ENCODE measurements around the gene SPRED2. TPM values are rescaled to one million over a fixed set of nuclear protein-coding genes. Genes with fewer than 3 reads are reported as not detected.

SPRED2 gene
- total and polyA plus RNA-seq, 2 experiments from 2014 or later = 19.7 to 20.3 TPM

DNA sequence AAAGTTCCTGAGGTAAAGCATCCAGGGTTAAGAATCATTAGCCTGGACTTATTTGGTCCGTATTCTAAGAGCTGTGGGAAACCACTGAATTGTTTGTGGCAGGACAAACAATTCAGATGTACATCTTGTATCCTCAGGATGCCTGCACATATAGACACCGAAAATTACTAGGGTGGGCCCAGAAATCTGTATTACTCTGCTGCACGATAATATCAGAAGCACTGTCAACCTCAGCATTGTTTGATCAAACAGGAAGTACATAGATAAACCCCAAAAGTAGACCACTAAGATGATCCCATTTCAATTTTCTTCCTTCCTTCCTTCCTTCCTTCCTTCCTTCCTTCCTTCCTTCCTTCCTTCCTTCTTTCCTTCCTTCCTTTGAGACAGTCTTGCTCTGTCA is 34.2 kb upstream of the SPRED2 start:
- Histone ChIP-seq H3K9ac (no peak overlapping the region), H3K9me3 (ENCODE audit: low read depth) (no peaks in the 10 kb centered on the region), H3K36me3 (ENCODE audit: low read depth) (no peaks in the 10 kb centered on the region), H3K27ac (no peak overlapping the region), H3K79me2 (ENCODE audit: insufficient read depth) (no peaks in the 10 kb centered on the region), H3F3A (ENCODE audit: insufficient read depth) (peaks cover 19% of the 10 kb centered on the region), H3K9me2 (ENCODE audit: insufficient read depth) (no peaks in the 10 kb centered on the region), H3K4me1 (ENCODE audit: insufficient read depth) (peaks cover 18% of the 10 kb centered on the region), H2AFZ (no peak overlapping the region), H4K20me1 (ENCODE audit: insufficient read depth) (no peaks in the 10 kb centered on the region), H3K27me3 (replicated peaks; ENCODE audit: insufficient read depth) (no peaks in the 10 kb centered on the region), H3K4me2 (ENCODE audit: unreplicated experiment) (no peak overlapping the region), H3K4me3 (no peak overlapping the region)
- WGBS, 2 experiments (ENCODE audit: low coverage in 1 of 2, low lambda C conversion rate in 2 of 2, missing lambda C conversion rate in 2 of 2) = 86 to 95% methylated on average over 3 of the region's 3 CpGs
- in situ Hi-C loops (cut with MboI) = no loop called here
- DNase-seq = no peak
- no peak for TF ChIP-seq EZH2 (IDR thresholded peaks at IDR 0.05; ENCODE audit: insufficient read depth, poor library complexity, severe bottlenecking)
- no peak for TF ChIP-seq EZH2phosphoT487 (IDR thresholded peaks at IDR 0.05; ENCODE audit: insufficient read depth, low read depth)

DNA sequence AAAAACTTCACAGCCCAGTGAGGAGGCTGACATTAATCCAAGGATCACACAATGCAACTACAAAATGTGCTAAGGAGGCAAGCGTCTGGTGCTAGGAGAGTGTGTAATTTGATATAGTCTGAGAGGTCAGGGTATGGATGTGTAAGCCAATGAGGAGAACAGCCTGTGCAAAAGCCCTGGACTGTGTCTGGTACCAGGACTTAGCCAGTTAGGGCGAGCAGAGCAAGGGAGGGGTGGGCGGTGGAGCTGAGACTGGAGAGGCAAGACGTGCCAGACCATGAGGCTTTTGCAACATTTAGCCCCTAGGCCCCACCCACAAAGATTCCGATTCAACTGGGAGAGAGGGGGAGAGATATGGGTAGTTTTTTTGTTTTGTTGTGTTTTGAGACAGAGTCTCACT is 33.5 kb upstream of the SPRED2 start:
- Histone ChIP-seq H3K9me3 (ENCODE audit: low read depth) (no peaks in the 10 kb centered on the region), H3K9ac (no peak overlapping the region), H3K9me2 (ENCODE audit: insufficient read depth) (no peaks in the 10 kb centered on the region), H3K4me2 (ENCODE audit: unreplicated experiment) (no peak overlapping the region), H3K36me3 (ENCODE audit: low read depth) (no peaks in the 10 kb centered on the region), H3K27me3 (replicated peaks; ENCODE audit: insufficient read depth) (no peaks in the 10 kb centered on the region), H3K27ac (no peak overlapping the region), H2AFZ (no peak overlapping the region), H4K20me1 (ENCODE audit: insufficient read depth) (no peaks in the 10 kb centered on the region), H3K4me3 (no peak overlapping the region), H3K79me2 (ENCODE audit: insufficient read depth) (no peaks in the 10 kb centered on the region), H3K4me1 (ENCODE audit: insufficient read depth) (peaks cover 18% of the 10 kb centered on the region), H3F3A (ENCODE audit: insufficient read depth) (peaks cover 19% of the 10 kb centered on the region)
- 83 to 90% methylated on average over 5 of the region's 5 CpGs for WGBS, 2 experiments (ENCODE audit: low coverage in 1 of 2, low lambda C conversion rate in 2 of 2, missing lambda C conversion rate in 2 of 2)
- in situ Hi-C loops (cut with MboI) = no loop called here
- TF ChIP-seq EZH2phosphoT487 (IDR thresholded peaks at IDR 0.05; ENCODE audit: insufficient read depth, low read depth) (no peak), EZH2 (IDR thresholded peaks at IDR 0.05; ENCODE audit: insufficient read depth, poor library complexity, severe bottlenecking) (no peak)
- no peak for DNase-seq

DNA sequence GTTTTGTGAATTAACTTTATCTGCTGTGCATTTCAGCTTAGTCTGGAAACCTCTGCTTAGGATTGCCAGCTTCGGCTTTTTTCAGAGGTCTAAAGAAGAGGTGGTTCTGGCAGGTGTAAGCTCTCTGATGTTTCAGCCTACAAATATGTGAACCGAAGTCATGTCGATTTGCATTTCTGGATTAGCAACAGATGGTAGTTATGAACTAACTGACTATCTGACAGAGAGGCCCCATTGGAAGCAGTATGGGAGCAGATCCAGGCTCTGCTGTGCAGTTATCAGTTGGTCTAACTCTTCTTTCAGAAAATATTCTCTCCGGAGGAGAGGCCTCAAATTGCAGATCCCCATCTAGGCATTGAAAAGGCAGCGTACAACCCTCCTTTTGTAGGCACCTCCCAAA is 32.7 kb upstream of the SPRED2 start:
- no peaks in the 10 kb centered on the region for H3K79me2 ChIP-seq (ENCODE audit: insufficient read depth)
- peak; percentile 27 for DNase-seq

DNA sequence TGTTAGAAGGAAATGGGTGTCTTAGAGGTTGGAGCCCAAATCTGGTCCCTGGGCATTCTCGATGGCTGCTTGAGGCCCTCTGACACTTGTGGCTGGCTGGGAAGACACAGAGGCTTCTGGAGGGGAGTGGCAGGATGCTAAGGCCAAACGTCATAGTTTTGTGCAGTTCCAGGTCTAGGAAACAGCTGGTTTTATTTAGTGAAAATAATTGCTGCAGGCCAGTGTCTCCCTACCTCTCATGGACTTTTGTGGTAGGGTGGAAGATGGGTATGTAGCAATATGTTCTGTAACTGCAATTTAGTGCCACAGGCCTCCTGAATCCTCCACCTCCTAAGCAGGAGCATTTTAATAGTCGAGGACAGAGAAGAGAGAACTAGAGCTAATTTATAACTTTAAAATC is 32.2 kb upstream of the SPRED2 start:
- peak; percentile 84 for DNase-seq
- H3K4me3 ChIP-seq = no peak overlapping the region
- no peaks in the 10 kb centered on the region for H3K79me2 ChIP-seq (ENCODE audit: insufficient read depth)
- no peak overlapping the region for H3K9ac ChIP-seq
- peak overlapping the region; percentile 11 for H3K27ac ChIP-seq
- peaks cover 19% of the 10 kb centered on the region for H3F3A ChIP-seq (ENCODE audit: insufficient read depth)
- H3K4me1 ChIP-seq (ENCODE audit: insufficient read depth) = peaks cover 18% of the 10 kb centered on the region
- H3K36me3 ChIP-seq (ENCODE audit: low read depth) = no peaks in the 10 kb centered on the region
- H3K9me2 ChIP-seq (ENCODE audit: insufficient read depth) = no peaks in the 10 kb centered on the region
- in situ Hi-C loops (cut with MboI) = no loop called here
- H4K20me1 ChIP-seq (ENCODE audit: insufficient read depth) = no peaks in the 10 kb centered on the region
- TF ChIP-seq EZH2phosphoT487 (IDR thresholded peaks at IDR 0.05; ENCODE audit: insufficient read depth, low read depth) (no peak), EZH2 (IDR thresholded peaks at IDR 0.05; ENCODE audit: insufficient read depth, poor library complexity, severe bottlenecking) (no peak)
- no peaks in the 10 kb centered on the region for H3K9me3 ChIP-seq (ENCODE audit: low read depth)
- no peaks in the 10 kb centered on the region for H3K27me3 ChIP-seq (replicated peaks; ENCODE audit: insufficient read depth)
- WGBS, 2 experiments (ENCODE audit: low coverage in 1 of 2, low lambda C conversion rate in 2 of 2, missing lambda C conversion rate in 2 of 2) = 9 to 15% methylated on average over 3 of the region's 3 CpGs
- H2AFZ ChIP-seq = no peak overlapping the region
- peak overlapping the region; percentile 5 for H3K4me2 ChIP-seq (ENCODE audit: unreplicated experiment)

More for the DNA sequence above, 32.7 kb upstream of the SPRED2 start:
- Histone ChIP-seq H4K20me1 (ENCODE audit: insufficient read depth) (no peaks in the 10 kb centered on the region), H2AFZ (no peak overlapping the region), H3K4me1 (ENCODE audit: insufficient read depth) (peaks cover 18% of the 10 kb centered on the region), H3K27ac (peak overlapping the region; percentile 11), H3K36me3 (ENCODE audit: low read depth) (no peaks in the 10 kb centered on the region), H3K27me3 (replicated peaks; ENCODE audit: insufficient read depth) (no peaks in the 10 kb centered on the region), H3K4me3 (no peak overlapping the region), H3F3A (ENCODE audit: insufficient read depth) (peaks cover 19% of the 10 kb centered on the region), H3K9me2 (ENCODE audit: insufficient read depth) (no peaks in the 10 kb centered on the region), H3K4me2 (ENCODE audit: unreplicated experiment) (no peak overlapping the region), H3K9me3 (ENCODE audit: low read depth) (no peaks in the 10 kb centered on the region), H3K9ac (no peak overlapping the region)
- WGBS, 2 experiments (ENCODE audit: low coverage in 1 of 2, low lambda C conversion rate in 2 of 2, missing lambda C conversion rate in 2 of 2) = 51 to 60% methylated on average over 5 of the region's 5 CpGs
- in situ Hi-C loops (cut with MboI) = no loop called here
- TF ChIP-seq EZH2phosphoT487 (IDR thresholded peaks at IDR 0.05; ENCODE audit: insufficient read depth, low read depth) (no peak), EZH2 (IDR thresholded peaks at IDR 0.05; ENCODE audit: insufficient read depth, poor library complexity, severe bottlenecking) (no peak)

DNA sequence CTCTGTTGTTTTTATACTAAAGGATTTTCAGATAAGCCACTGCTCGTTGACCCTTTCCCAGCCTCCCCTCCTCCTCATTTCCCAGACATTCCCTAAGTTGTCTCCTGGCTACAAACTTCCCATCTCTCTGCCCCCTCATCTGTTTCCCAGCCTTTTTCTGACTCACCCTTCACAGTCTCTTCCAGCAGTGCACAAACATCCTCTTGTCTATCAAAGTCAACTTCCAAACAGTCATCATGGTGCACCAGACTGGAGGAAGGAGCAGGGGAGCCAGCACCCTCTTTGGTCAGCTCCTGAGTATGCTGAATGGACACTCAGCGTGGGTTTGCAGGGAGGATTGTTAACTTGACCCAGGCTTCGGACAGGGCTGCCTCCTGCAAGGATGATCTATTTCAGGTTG is 26.6 kb upstream of the SPRED2 start:
- in situ Hi-C loops (cut with MboI) = no loop called here
- Histone ChIP-seq H3F3A (ENCODE audit: insufficient read depth) (peaks cover 37% of the 10 kb centered on the region), H2AFZ (no peak overlapping the region), H3K9me2 (ENCODE audit: insufficient read depth) (no peaks in the 10 kb centered on the region), H3K27ac (no peak overlapping the region), H3K9me3 (ENCODE audit: low read depth) (no peaks in the 10 kb centered on the region), H3K27me3 (replicated peaks; ENCODE audit: insufficient read depth) (no peaks in the 10 kb centered on the region), H3K36me3 (ENCODE audit: low read depth) (no peaks in the 10 kb centered on the region), H4K20me1 (ENCODE audit: insufficient read depth) (no peaks in the 10 kb centered on the region), H3K4me1 (ENCODE audit: insufficient read depth) (peaks cover 37% of the 10 kb centered on the region), H3K4me3 (no peak overlapping the region), H3K79me2 (ENCODE audit: insufficient read depth) (no peaks in the 10 kb centered on the region), H3K4me2 (ENCODE audit: unreplicated experiment) (no peak overlapping the region), H3K9ac (no peak overlapping the region)
- TF ChIP-seq EZH2 (IDR thresholded peaks at IDR 0.05; ENCODE audit: insufficient read depth, poor library complexity, severe bottlenecking) (no peak), EZH2phosphoT487 (IDR thresholded peaks at IDR 0.05; ENCODE audit: insufficient read depth, low read depth) (no peak)
- peak; percentile 28 for DNase-seq
- WGBS, 2 experiments (ENCODE audit: low coverage in 1 of 2, low lambda C conversion rate in 2 of 2, missing lambda C conversion rate in 2 of 2) = 56 to 59% methylated on average over 3 of the region's 3 CpGs
